ENCODE results near the gene MAP7. TPM values are rescaled to one million over a fixed set of nuclear protein-coding genes. Genes with fewer than 3 reads are reported as not detected.

Gene MAP7
- total and polyA plus RNA-seq, 7 donors: 1.2 to 33.5 (median 3.3) TPM

GRCh38 chr6:136546331-136546730 is 3.9 kb downstream of the MAP7 start:
- intact Hi-C loops (cut with DNase I): no loop called here
- Histone ChIP-seq H3K36me3 (no peaks in the 10 kb centered on the region), H3K4me1 (peaks cover 0 to 19% (median 16%) of the 10 kb centered on the region in 4 donors), H3K9me3 (no peaks in the 10 kb centered on the region), H3K27ac (no peak overlapping the region), H3K4me3 (no peak overlapping the region), H3K27me3 (peaks cover 4 to 29% (median 21%) of the 10 kb centered on the region in 3 donors)
- TF ChIP-seq CTCF (IDR thresholded peaks at IDR 0.05): no peak
- 27 to 64% methylated on average over 1 of the region's 1 CpG for WGBS, 2 donors
- no peak for DNase-seq

- Histone ChIP-seq H3K36me3 (no peaks in the 10 kb centered on the region), H3K4me1 (peaks cover 0 to 3% (median 1%) of the 10 kb centered on the region in 4 donors), H3K27me3 (peaks cover 0 to 11% (median 4%) of the 10 kb centered on the region in 3 donors), H3K9me3 (no peaks in the 10 kb centered on the region), H3K4me3 (no peak overlapping the region), H3K27ac (no peak overlapping the region)
- DNase-seq: no peak
- intact Hi-C loops (cut with DNase I): no loop called here
- WGBS, 2 donors: 29 to 43% methylated on average over 1 of the region's 1 CpG
- no peak for TF ChIP-seq POLR2AphosphoS5 (IDR thresholded peaks at IDR 0.05)
- no peak for TF ChIP-seq POLR2A (IDR thresholded peaks at IDR 0.05)
These were observed 5.9 kb downstream of the MAP7 start for GRCh38 chr6:136544326-136544725.

- DNase-seq: no peak
- no peaks in the 10 kb centered on the region for H3K4me1 ChIP-seq
- WGBS, 2 donors: 64 to 85% methylated on average over 2 of the region's 2 CpGs
These were observed 8.8 kb downstream of the MAP7 start for GRCh38 chr6:136541395-136541794.

GRCh38 chr6:136539967-136540652 is 10.1 kb downstream of the MAP7 start:
- WGBS, 2 donors: 80 to 85% methylated on average over 6 of the region's 6 CpGs
- no peaks in the 10 kb centered on the region for H3K9me3 ChIP-seq
- TF ChIP-seq CTCF (IDR thresholded peaks at IDR 0.05): no peak
- no peak for TF ChIP-seq POLR2AphosphoS5 (IDR thresholded peaks at IDR 0.05)
- no peak for TF ChIP-seq POLR2A (IDR thresholded peaks at IDR 0.05)
- TF ChIP-seq EP300 (IDR thresholded peaks at IDR 0.05): no peak

More at GRCh38 chr6:136541395-136541794, 8.8 kb downstream of the MAP7 start:
- Histone ChIP-seq H3K27ac (no peak overlapping the region), H3K4me3 (no peak overlapping the region), H3K9me3 (no peaks in the 10 kb centered on the region), H3K27me3 (no peaks in the 10 kb centered on the region), H3K36me3 (no peaks in the 10 kb centered on the region)
- no peak for TF ChIP-seq POLR2AphosphoS5 (IDR thresholded peaks at IDR 0.05)
- TF ChIP-seq CTCF (IDR thresholded peaks at IDR 0.05): no peak
- TF ChIP-seq EP300 (IDR thresholded peaks at IDR 0.05): no peak
- no peak for TF ChIP-seq POLR2A (IDR thresholded peaks at IDR 0.05)
- intact Hi-C loops (cut with DNase I): no loop called here

GRCh38 chr6:136538836-136539235 is 11.4 kb downstream of the MAP7 start:
- Histone ChIP-seq H3K36me3 (no peaks in the 10 kb centered on the region), H3K4me3 (no peak overlapping the region), H3K27ac (no peak overlapping the region), H3K9me3 (no peaks in the 10 kb centered on the region), H3K27me3 (no peaks in the 10 kb centered on the region), H3K4me1 (no peaks in the 10 kb centered on the region)
- intact Hi-C loops (cut with DNase I): no loop called here
- no peak for TF ChIP-seq POLR2A (IDR thresholded peaks at IDR 0.05)
- TF ChIP-seq POLR2AphosphoS5 (IDR thresholded peaks at IDR 0.05): no peak
- no peak for TF ChIP-seq EP300 (IDR thresholded peaks at IDR 0.05)
- TF ChIP-seq CTCF (IDR thresholded peaks at IDR 0.05): no peak
- DNase-seq: no peak
- 59 to 82% methylated on average over 4 of the region's 4 CpGs for WGBS, 2 donors

More at GRCh38 chr6:136539967-136540652, 10.1 kb downstream of the MAP7 start:
- H3K4me1 ChIP-seq: no peaks in the 10 kb centered on the region
- H3K4me3 ChIP-seq: no peak overlapping the region
- no peak for DNase-seq
- no peaks in the 10 kb centered on the region for H3K36me3 ChIP-seq
- intact Hi-C loops (cut with DNase I): no loop called here
- no peaks in the 10 kb centered on the region for H3K27me3 ChIP-seq
- H3K27ac ChIP-seq: no peak overlapping the region
